GM18870 (cell line): ENCODE results near the gene DNM3.

Experiments used
- ATAC-seq: cut with Tn5 transposase; IDR thresholded peaks from one replicate; pipeline ENCODE4 v1.9.1; 2021; ENCODE audit warnings: moderate library complexity; ENCODE audit not compliant: unreplicated experiment

DNM3 gene

DNA sequence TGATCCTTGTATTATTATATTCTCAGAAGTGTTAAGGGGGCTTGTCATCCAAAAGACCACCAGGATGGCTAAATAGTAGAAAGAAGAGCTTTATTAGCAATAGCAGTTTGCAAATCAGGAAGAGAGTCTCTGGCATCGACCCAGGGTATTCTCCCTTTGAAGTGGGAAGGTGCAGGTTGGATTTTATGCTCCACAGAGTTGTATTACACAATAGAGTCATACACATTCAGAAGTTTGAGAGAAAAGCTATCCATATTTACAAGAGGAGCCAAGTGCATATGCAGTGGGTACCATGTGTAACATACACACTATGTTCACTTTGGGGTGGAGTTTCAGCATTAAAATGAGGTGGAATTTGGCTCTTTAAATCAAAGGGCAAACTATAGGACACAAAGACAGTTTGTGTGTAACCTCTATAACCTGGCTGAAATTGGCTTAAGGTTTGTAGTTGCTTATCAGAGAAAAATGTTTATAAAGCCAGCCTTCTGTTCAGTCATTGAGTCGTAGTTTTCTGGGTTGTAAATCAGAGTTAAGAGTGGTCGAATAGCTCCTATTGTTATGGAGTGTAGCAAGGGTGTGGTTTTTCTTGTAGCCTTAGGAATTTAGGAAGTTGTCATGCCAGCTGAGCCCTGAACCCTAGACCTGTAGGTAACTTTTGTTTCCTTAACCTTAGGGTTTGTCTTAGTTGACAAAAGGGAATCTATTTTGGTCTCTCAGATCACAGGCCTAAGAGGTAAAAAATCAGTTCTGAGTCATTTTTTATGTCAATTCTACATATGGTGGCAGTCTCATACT lies 125.3 kb downstream of the DNM3 start:
- ATAC-seq: no peak

DNA sequence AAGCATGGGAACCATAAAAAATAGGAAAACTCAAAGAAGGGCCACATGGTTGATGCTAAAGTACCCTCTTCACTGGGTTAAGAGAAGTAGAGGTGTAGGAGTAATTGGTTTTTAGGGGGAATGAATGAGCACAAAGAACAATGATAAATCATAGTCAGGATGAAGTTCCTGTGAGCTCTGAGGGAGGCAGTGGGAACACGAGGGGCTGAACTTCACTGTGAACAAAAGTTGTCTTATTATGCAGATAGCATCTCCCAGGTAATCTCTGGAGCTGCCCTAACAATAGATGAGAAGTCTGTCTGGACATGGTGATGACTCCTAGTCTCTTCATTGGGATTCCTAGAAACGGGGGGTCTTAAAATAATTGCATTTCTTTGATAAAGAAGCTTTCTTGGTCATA lies 127.9 kb downstream of the DNM3 start:
- no peak for ATAC-seq

DNA sequence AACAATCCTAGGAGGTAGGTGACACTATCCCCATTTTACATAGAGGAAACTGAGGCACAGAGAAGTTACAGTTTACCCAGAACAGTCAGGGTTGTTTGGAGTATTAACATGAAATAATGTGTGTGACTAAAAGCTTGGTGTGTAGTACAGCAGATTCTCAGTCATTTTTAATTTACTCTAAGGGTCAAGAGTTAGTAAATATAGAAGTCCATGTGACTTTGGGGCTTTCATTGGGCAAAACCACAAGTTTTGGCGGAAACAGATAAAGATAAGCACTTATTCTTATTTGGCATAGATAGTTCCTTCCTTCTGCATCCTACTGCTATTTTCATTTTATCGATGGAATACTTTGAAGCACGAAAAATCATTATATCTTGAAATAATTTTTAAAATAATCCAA lies 128.5 kb downstream of the DNM3 start:
- ATAC-seq: no peak

DNA sequence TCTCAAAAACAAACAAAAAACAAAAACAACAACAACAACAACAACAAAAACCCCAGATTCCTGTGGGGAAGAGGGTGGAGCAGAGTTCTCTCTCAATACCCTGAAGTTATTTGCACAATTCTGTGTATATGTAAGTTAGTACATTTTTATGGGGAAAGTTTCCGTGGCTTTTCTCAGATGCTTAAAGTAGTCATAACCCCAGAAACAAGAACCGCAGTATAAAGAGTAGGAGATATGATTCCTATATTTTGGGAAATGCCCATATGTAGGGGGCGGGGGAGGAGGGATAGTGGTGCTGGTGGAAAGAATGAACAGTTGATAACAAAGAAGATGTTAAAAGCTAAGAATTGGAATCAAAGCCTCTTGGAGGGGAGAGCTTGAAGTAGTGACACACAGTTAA lies 131.5 kb downstream of the DNM3 start:
- ATAC-seq: no peak

DNA sequence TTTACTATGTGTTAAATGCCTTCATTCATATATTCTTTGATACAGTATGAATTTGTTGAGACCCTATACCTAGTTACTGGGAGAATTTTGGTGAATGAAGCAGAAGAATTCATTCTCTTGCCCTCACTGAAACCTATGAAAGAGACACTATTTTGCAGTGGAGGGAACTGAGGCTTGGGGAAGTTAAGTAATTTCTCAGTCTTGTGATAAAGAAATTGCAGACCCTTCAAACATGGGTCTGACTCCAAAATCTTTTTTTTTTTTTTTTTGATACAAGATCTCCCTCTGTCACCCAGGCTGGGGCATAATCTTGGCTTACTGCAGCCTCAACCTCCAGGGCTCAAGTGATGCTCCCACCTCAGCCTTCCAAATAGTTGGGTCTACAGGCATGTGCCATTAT lies 132.1 kb downstream of the DNM3 start:
- ATAC-seq: no peak

DNA sequence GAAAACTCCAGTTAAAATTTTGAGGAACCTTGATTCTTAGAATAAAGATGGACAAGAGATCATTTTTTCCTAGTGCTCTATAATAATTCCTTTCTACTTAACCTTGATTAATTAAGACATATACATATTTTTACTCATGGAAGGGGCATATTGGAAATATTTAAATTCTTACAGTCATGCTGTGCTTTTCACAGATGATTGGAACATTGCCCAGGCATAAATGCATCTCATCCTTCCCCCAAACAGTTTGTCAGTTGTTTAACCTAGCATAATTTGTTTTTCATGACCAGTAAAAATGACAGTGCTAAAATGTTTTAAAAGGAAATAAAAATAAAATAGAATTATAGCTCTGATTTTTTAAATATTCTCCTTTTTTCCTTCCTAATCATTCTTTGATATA lies 140.0 kb downstream of the DNM3 start:
- ATAC-seq: no peak

DNA sequence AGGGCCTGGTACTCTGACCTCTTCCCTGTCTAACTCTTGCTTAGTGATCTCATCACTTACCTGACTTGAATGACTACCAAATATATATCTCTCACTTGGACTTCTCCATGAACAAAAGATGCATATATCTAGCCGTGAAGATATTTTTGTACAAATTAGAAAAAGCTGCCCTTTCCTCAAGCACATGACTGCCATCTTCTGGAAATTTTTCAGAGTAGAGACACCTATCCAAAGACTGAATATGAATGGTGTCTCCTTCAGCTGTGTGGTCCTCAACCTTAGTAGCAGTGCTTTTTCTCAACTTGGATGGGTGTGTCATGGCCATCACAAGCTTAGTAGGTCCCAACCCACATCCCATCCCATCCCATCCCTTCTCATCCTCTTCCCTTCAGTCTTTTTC lies 142.3 kb downstream of the DNM3 start:
- ATAC-seq: no peak

DNA sequence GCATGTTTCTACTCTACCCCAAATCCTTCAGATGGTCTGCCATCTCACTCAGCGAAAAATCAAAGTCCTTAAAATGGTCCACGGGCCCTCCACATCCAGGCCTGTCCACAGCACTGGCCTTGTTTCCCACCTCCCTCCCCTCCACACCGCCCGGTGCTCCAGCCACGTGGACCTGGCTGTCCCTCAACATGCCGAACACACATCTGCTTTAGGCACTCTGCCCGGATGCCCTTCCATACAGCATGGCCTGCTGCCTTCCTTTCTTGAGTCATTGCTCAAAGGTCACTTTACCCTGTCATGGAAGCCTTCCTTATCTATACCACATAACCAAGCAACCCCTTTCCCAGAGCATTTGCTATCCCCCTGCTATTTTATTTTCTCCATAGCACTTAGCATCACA lies 143.0 kb downstream of the DNM3 start:
- ATAC-seq: no peak

DNA sequence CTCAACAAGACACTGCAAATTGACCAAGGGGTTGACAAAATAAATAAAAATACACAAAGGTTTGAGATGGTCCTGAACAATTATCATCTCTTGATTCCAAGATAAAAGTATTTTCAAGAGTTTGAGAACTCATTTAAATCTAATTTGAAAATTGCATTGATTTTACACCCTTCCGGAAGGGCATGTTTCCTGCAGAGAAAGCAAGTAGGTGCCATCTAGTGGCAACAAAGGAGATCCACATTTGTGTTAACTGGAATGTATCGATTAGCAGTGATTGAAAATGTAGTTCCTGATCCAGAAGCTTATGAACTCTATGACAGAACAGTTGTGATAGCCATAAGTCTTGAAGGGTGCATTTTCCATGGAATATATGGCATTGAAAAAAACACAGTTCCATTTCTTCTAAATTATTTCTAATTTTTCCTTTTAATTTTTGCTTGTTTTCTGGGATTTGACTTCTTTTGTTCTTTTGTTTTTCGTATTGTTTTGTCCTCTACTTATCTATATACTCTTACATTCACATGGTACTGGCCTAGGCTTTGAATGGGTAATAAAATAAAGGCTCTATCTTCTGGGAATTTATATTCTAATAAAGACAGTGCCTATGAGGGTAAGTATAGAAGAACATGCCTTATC lies 143.7 kb downstream of the DNM3 start:
- no peak for ATAC-seq

DNA sequence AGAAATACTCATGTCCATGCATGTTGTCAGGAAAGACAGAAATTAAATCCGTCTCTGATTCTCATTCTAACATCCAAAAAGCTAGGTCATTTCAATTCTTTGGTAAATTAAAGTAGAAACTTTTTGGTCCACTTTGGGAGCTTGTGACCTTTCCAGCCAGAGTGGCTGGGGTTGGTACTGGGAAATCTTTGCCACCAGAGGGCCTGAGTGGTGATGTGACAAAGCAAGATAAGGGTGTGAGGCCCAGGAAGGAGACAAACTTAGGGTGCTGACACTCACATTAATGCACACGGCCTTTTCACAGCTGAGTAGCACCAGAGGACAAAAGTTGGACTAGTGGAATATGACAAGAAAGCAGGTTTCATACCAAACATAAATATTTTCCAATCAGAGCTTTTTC lies 144.3 kb downstream of the DNM3 start:
- no peak for ATAC-seq

DNA sequence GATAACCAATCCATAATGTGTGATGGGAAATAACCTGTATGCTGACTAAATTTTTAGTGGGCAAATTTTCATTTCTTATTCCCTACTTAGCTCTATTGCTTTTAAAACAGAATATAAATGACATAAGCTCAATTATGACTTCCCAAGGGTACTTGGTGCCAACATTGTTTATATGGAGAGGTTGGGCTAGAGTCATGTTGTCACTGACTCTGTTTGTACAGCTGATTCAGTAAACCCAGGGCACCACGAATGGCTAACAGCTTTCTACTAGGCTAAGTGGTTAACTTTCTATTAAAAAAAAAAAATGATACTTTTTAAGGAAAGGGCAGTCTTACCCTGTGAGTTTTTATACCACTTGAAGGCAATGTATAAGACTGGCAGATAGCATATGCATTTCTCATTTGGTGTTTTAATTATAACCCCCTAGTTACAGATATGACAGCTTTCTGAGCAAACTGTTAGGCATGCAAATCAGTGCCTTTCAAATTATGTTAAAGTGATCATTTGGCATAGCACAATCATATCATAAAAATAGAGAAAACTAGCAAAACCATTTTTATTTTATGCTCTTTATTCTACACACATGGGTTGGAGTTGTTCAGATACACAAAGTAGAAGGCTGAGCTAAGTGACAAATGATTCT lies 147.1 kb downstream of the DNM3 start:
- no peak for ATAC-seq

DNA sequence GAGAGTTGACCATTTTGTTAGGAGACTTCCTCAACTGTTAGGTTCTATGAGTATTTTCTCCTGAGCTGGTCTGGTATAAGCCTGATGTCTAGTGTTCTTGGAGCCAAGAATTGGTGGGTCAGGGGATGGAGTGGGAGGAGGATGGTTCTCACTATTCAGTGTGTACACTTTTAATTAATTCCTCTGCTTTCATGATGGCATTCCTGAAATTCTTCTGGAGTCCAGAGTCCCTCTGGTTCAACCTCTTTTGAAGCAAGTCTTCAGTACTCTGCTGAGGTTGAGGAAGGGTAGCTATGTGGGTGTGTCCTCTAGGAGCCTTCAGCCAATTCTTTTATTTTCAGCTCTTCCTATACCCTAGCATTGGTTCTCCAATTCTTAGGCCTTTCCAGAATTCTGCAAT lies 149.1 kb downstream of the DNM3 start:
- no peak for ATAC-seq

DNA sequence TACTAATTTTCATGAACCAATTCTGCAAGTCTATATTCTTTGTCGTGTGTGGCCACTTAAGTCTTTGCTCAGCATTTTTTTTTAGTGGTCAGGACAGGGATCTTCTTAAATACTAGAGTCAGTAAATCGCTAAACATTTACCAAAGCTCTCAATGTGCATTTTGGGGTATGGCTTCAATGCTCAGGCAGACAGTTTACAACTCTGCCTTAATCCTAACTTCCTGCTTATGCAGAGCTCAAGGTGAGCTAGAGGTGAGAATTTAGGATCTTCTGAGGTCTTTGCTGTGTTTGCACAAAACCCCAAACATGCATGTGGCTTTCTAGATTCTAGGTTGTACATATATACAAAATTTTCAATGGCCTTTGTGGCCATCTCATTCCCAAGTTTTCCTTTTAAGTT lies 153.0 kb downstream of the DNM3 start:
- ATAC-seq: no peak

DNA sequence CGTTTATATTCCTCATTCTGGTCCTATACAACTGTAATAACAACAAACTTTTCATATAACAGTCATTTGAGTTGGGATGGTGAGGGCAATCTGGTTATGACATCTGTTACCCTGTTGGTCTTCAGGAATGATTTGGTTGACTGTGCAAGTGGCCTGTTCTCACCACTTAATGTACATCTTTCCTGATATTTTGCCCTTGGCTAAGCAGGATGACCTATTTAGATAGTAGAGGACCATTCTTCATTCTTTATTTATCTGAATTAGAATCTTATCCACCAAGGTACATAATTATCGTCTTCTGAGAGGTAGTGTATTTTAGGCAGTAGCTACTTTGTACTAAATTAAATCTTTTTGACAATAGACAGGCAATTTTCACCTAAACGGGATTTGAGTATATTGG lies 154.3 kb downstream of the DNM3 start:
- ATAC-seq: no peak

DNA sequence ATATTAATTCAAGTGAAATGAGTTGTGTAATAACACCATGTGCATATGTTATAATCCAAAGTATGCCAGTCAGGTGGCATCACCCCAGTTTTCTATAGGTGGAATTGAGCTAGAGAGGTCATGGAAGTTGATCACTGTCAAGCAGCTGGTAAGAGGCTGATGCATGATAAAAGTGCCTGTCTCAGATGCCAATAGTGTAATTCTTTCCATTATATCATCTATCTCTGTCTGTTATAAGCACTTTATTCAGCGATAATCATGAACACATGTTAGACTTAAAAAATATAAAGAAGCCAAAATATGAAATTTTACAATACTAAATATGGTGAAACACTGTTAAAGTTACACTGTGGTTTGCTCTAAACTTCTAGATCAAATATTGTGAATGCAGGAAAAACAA lies 156.6 kb downstream of the DNM3 start:
- no peak for ATAC-seq

DNA sequence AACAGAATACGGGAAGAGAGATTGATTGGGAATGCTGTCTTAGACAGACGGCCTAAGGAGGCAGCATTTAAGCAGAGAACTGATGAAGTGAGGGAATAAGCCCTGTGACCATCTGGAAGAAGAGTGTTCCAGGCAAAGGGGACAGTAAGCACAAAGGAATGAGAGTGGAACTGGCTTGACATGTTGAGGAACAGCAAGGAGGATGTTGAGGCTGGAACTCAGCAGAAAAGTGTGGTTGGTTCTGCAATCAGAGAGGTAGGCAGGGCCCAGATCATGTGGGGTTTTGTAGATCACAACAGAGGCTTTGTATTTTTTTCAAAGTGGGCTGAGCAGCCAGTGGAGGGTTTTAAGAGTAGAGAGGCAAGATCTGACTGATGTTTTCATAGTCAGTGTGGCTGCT lies 157.4 kb downstream of the DNM3 start:
- no peak for ATAC-seq

DNA sequence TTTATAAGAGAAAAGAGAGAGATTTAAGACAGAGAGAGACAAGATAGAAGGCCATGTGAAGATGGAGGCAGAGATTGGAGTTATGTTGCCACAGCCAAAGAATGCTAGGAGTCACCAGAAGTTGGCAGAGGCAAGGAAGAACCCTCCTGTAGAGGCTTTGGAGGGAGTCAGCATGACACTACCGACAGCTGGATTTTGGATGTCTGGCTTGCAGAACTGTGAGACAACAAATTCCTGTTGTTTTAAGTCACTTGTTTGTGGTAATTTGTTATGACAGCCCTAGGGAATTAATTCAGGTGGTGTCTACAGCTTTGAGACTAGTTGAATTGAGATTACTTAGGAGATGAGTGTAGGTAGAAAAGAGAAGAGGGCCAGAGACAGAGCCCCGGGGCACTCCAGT lies 158.5 kb downstream of the DNM3 start:
- no peak for ATAC-seq

DNA sequence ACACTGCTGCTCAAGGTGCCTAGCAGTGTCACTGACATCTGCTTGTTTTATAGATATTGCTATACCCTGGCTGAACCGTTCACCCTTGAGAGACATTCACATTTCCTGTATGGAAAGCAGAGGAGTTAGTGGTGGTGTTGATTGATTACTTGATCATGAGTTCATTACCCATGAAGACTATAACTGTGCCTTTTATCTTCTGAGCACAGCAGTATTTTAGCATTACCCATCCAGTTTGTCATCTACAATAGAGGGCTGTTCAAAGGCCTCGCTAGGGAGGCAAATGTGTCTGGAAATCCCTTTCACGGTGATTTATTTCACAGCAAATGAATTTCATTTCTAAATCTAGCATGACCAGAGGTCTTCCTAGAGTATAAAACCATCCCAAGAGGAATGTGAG lies 160.0 kb downstream of the DNM3 start:
- ATAC-seq: no peak

DNA sequence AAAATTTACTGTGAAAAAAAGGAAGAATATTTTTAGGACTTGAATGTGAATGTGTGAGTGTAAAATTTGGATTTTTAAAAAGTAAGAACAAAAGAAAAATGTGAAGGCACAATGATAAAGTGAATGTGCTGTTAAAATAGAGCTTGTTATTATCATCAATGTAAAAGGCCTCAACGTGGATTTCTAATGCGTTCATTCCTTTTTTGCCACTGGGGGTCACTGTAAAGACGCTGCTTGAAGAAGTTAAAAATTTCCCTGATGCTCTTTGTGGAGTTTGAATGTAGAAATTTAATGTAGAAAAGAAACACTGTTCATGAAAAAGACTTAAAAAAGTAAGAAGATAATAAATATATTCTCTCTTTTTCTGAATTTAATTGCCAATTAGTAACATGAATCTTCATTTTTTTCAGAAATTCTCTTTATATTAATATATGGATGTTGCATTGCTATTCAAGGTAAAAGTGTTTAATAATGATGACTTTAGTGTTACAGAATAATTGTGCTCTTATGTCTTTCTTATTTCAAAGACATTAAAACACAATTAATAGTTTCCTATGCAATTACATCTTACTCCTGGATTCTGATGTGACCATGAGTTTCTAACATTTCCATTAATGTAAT lies 161.5 kb downstream of the DNM3 start:
- ATAC-seq: no peak

DNA sequence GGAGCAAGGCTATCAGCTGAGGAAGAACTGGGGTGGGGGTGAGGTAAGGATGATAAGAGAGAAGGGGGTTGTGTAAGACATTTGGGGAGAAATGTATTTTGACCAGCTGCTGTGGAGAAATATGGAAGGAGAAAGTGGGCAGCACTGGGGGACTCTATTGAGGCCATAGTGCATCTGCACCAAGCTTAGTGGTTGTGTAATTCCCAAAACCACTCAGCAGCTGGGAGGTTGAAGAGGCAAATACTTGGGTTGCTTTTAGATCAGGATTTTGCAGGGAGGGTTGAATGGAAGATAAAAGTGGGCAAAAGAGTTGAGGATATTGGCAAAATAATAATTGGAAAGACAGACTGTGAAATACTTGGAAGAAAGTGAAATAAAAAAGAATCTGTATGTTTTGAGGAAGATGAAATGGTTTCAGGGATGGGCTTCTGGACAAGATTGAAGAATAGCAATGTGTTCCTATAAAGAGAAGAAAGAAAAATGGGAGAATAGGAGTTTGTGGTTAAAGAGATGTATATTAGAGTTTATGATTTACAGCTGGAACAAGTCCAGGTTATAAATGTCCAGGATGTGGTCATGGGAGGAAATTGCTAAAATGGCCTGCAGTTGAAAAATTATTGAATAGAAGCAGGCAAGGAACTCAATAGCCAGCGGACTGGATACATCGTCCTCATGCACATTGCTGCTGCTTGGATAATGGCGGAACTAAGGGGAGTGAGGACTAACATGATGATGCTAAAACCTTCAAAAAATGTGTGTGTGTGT lies 162.7 kb downstream of the DNM3 start:
- no peak for ATAC-seq

DNA sequence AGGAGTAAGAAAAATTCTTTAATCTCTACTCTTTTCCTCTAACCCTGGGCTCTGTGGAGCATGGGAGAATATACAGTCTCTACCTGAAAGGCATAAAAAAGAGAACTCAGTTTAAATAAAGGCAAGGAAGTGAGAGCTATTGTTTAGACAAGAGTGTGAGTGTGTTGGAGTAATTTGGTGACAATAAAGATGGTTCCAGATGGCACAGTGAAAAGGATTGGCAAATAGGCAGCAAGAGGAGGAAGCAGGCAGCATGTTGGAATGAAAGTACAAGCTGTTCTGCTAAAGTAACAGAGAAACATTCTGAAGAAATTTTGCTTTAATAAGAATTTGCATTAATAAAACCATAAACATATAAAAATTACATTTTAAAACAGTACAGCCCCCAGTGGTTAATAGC lies 163.4 kb downstream of the DNM3 start:
- no peak for ATAC-seq
